A673 (cell line): ENCODE measurements around the gene CDH20. TPM values are rescaled to one million over a fixed set of nuclear protein-coding genes. Genes with fewer than 3 reads are reported as not detected.

Experiments
- BruUV-seq: library from RNA; stranded (reverse); fragments of 400-500 nt; replicated peaks from 2 replicates; lab custom pipeline; 2021; lab: Mats Ljungman, UMichigan
- CTCF ChIA-PET: fragments of 300-600 bp; sonication (Branson Sonifier 250); formaldehyde crosslinking; loops from one replicate; lab custom pipeline; 2022; ENCODE audit warnings: antibody characterized with exemption; lab: Charles Lee
- POLR2A ChIA-PET: fragments of 300-600 bp; sonication (Branson Sonifier 250); formaldehyde crosslinking; loops from one replicate; lab custom pipeline; 2022; ENCODE audit warnings: antibody characterized with exemption; ENCODE audit not compliant: low non-redundant PET; lab: Charles Lee
- DNase-seq: peaks from one replicate; pipeline ENCODE4 v3.0.0-alpha.2; 2015; ENCODE audit warnings: low spot score
- H3K27ac ChIP-seq: fragments of 200-600 bp; sonication (generic); 2 replicates; pipeline ENCODE4 v1.5.1; 2016; ENCODE audit warnings: mixed run types, low read depth, mild to moderate bottlenecking, mixed read lengths, antibody characterized with exemption, low read length; ENCODE audit not compliant: poor library complexity, severe bottlenecking
- H3K27me3 ChIP-seq: fragments of 200-600 bp; sonication (generic); replicated peaks from 2 replicates; pipeline ENCODE4 v1.6.1; 2017; ENCODE audit warnings: mixed run types, low read depth, mild to moderate bottlenecking, mixed read lengths, antibody characterized with exemption, low read length; ENCODE audit not compliant: insufficient read depth, poor library complexity
- H3K36me3 ChIP-seq: fragments of 200-600 bp; sonication (generic); 2 replicates; pipeline ENCODE4 v1.6.1; 2016; ENCODE audit warnings: mixed run types, mild to moderate bottlenecking, mixed read lengths, antibody characterized with exemption, low read length; ENCODE audit not compliant: insufficient read depth, poor library complexity, severe bottlenecking
- H3K4me1 ChIP-seq: fragments of 200-600 bp; sonication (generic); 2 replicates; pipeline ENCODE4 v1.6.1; 2017; ENCODE audit warnings: mixed run types, mild to moderate bottlenecking, mixed read lengths, antibody characterized with exemption, low read length; ENCODE audit not compliant: insufficient read depth, poor library complexity, severe bottlenecking
- H3K4me3 ChIP-seq: fragments of 200-600 bp; sonication (generic); 2 replicates; pipeline ENCODE4 v1.5.1; 2016; ENCODE audit warnings: low read depth, mixed run types, mild to moderate bottlenecking, mixed read lengths, low read length; ENCODE audit not compliant: poor library complexity, severe bottlenecking
- H3K9me3 ChIP-seq: fragments of 200-600 bp; sonication (generic); 2 replicates; pipeline ENCODE4 v1.6.1; 2016; ENCODE audit warnings: mixed run types, low read depth, mild to moderate bottlenecking, mixed read lengths, antibody characterized with exemption, low read length; ENCODE audit not compliant: poor library complexity, severe bottlenecking
- EZH2 ChIP-seq: fragments of 200-600 bp; sonication (generic); IDR thresholded peaks from 2 replicates; pipeline ENCODE4 v1.6.1; 2017; ENCODE audit warnings: borderline replicate concordance, low read depth, mild to moderate bottlenecking, mixed read lengths, antibody characterized with exemption, low read length; ENCODE audit not compliant: poor library complexity, severe bottlenecking
- intact Hi-C: fragments of 100-400 bp; cut with micrococcal nuclease; formaldehyde crosslinking; loops from one replicate; pipeline ENCODE4 v1.10.0; 2022; ENCODE audit not compliant: unreplicated experiment
- total RNA-seq: library from RNA; stranded (reverse); gene quantifications from 2 replicates; pipeline ENCODE4 v1.2.3, GENCODE V29; 2021
- TF ChIP-seq, protein P1 (sequence below): fragments of 300-800, 200-600 bp; sonication (generic); conservative IDR thresholded peaks from 2 replicates; pipeline ENCODE4 v1.5.1; 2017; ENCODE audit warnings: low read depth, mild to moderate bottlenecking, antibody characterized with exemption, low read length, moderate library complexity, mixed read lengths

Gene CDH20
- total RNA-seq, 1 experiment from 2014 or later: 0.21 TPM

- POLR2A ChIA-PET: no interaction called here
- intact Hi-C loops: no loop called here
- TF ChIP-seq, protein P1, sequence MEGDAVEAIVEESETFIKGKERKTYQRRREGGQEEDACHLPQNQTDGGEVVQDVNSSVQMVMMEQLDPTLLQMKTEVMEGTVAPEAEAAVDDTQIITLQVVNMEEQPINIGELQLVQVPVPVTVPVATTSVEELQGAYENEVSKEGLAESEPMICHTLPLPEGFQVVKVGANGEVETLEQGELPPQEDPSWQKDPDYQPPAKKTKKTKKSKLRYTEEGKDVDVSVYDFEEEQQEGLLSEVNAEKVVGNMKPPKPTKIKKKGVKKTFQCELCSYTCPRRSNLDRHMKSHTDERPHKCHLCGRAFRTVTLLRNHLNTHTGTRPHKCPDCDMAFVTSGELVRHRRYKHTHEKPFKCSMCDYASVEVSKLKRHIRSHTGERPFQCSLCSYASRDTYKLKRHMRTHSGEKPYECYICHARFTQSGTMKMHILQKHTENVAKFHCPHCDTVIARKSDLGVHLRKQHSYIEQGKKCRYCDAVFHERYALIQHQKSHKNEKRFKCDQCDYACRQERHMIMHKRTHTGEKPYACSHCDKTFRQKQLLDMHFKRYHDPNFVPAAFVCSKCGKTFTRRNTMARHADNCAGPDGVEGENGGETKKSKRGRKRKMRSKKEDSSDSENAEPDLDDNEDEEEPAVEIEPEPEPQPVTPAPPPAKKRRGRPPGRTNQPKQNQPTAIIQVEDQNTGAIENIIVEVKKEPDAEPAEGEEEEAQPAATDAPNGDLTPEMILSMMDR: no peak
- TF ChIP-seq EZH2: no peak
Measured at GRCh38 chr18:61414086-61414485, 80.9 kb downstream of the CDH20 start.

GRCh38 chr18:61419763-61420162 lies 86.5 kb downstream of the CDH20 start:
- H3K9me3 ChIP-seq: no peaks in the 10 kb centered on the region
- CTCF ChIA-PET: no interaction called here
- POLR2A ChIA-PET: no interaction called here
- no peaks in the 10 kb centered on the region for H3K4me1 ChIP-seq
- H3K4me3 ChIP-seq: no peak overlapping the region
- H3K36me3 ChIP-seq: no peaks in the 10 kb centered on the region
- H3K27me3 ChIP-seq: no peaks in the 10 kb centered on the region
- intact Hi-C loops: no loop called here
- no TSS peak for BruUV-seq
- TF ChIP-seq, protein P1: no peak
- TF ChIP-seq EZH2: no peak
- no peak overlapping the region for H3K27ac ChIP-seq
- no peak for DNase-seq

More at GRCh38 chr18:61414086-61414485, 80.9 kb downstream of the CDH20 start:
- no TSS peak for BruUV-seq
- Histone ChIP-seq H3K4me3 (no peak overlapping the region), H3K4me1 (no peaks in the 10 kb centered on the region), H3K36me3 (no peaks in the 10 kb centered on the region), H3K9me3 (no peaks in the 10 kb centered on the region), H3K27me3 (peaks cover 3% of the 10 kb centered on the region), H3K27ac (no peak overlapping the region)
- CTCF ChIA-PET: no interaction called here
- no peak for DNase-seq

- Histone ChIP-seq H3K27me3 (no peaks in the 10 kb centered on the region), H3K4me1 (no peaks in the 10 kb centered on the region), H3K4me3 (no peak overlapping the region), H3K27ac (no peak overlapping the region), H3K36me3 (no peaks in the 10 kb centered on the region), H3K9me3 (no peaks in the 10 kb centered on the region)
- TF ChIP-seq, protein P1: no peak
- TF ChIP-seq EZH2: no peak
- intact Hi-C loops: no loop called here
- POLR2A ChIA-PET: no interaction called here
- no TSS peak for BruUV-seq
- no peak for DNase-seq
- CTCF ChIA-PET: no interaction called here
Measured at GRCh38 chr18:61420218-61420885, 87.1 kb downstream of the CDH20 start.
